HG02852 (cell line): ENCODE results near the gene IL22RA1.

Experiments
- ATAC-seq: cut with Tn5 transposase; IDR thresholded peaks from one replicate; pipeline ENCODE4 v1.9.1; 2021; ENCODE audit warnings: mild to moderate bottlenecking, moderate library complexity; ENCODE audit not compliant: unreplicated experiment

IL22RA1 gene

DNA sequence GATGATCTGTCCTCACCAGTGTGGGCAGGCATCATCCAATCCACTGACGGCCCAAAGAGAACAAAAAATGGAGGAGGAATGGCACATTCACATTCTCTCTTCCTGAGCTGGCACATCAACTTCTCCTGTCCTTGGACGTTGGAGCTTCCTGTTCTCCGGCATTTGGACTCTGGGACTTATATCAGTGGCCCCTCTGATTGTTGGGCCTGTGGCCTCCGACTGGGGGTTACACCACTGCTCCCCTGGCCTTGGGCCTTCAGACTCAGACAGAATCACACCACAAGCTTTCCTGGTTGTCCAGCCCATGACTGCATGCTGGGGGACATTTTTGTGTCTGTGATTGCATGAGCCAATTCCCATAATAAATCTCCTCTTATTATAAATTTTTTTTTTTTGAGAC, 24.1 kb upstream of the IL22RA1 start:
- no peak for ATAC-seq

GRCh38 chr1:24165500-24165899, 22.6 kb upstream of the IL22RA1 start:
- no peak for ATAC-seq

- no peak for ATAC-seq
Measured at GRCh38 chr1:24164004-24164403, 21.1 kb upstream of the IL22RA1 start.

- no peak for ATAC-seq
Measured at GRCh38 chr1:24162201-24162600, 19.3 kb upstream of the IL22RA1 start.

DNA sequence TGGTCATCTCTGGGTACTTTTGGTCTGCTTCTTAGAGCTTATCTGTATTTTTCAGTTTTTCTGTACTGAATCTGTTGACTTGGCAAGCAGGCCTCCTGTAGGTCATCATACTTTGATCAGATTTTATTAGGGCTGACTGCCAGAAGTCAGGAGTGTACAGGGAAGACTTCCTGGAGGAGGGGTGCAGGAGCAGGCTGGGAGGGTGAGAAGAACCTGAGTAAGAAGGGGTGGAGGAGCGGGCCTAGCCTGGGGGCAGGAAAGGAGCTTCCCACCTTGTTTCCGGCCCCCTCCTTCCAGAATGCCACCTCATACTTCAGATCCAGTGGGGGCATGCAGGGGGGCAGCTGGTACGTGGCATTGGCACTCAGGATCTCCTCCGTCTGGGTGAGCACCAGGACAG, 18.3 kb upstream of the IL22RA1 start:
- no peak for ATAC-seq

DNA sequence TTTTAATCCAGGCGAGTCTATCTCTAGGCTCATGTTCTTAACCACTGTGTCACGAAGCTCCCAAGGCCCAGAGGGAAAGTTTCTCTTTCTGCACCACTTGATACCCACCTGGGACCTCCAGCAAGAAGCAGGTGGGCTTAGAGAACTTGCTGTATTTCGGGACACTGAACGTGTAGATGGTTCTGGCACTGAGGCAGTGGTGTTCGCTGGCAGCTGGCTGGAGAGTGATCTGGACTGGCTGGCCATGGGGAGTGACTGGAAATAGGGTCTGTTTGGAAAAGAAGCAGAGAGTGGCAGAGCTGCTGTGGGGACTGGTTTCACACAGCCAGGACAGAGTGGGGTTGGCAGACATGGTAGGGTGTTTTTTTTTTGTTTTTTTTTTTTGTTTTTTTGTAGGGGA, 16.4 kb upstream of the IL22RA1 start:
- ATAC-seq = no peak

DNA sequence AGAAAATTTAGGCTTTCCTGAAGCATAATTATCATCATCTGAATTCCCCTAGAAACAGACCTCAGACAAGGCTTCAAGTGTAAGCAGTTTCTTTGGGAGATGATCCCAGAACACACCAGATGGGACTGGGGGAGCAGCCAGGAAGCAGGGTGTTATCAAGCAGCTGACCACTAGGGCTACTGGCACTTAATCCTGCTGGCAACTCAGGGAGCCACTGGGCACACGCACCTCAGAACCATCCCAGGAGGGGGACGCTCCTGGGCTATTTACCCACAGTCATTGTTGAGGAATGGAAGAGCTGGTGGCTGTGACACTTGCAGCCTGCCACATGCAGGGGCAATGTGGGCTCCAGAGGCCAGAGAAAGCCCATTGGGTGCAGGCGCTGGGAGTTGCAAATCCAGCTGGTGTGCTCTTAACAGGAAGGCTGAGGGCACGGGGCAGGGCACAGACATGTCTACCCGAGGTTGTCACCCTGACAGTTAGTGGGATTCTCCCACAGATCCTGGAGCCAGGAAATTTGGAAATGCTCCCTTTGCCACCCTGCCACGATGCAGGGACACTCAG, 15.1 kb upstream of the IL22RA1 start:
- no peak for ATAC-seq

GRCh38 chr1:24156542-24157260, 13.8 kb upstream of the IL22RA1 start:
- no peak for ATAC-seq

- no peak for ATAC-seq
Measured at GRCh38 chr1:24155011-24155782, 12.3 kb upstream of the IL22RA1 start.

DNA sequence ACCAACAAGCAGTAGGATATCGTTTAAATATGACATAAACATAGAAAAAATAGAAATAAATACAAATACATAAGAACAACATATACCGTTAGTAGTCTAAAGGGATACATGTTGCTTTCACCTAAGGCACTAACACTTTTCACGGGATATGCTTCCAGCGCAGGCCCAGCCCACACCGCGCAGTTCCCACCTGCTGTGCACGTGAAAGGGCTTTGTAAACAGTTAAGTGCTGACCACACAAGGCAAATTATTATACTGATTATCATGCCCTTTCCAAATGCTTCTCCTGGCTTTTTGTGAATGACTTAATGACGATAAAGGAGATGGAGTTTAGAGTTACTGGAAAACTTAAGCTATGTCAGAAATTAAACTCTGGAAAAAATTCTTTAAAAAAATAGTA, 11.3 kb upstream of the IL22RA1 start:
- no peak for ATAC-seq

DNA sequence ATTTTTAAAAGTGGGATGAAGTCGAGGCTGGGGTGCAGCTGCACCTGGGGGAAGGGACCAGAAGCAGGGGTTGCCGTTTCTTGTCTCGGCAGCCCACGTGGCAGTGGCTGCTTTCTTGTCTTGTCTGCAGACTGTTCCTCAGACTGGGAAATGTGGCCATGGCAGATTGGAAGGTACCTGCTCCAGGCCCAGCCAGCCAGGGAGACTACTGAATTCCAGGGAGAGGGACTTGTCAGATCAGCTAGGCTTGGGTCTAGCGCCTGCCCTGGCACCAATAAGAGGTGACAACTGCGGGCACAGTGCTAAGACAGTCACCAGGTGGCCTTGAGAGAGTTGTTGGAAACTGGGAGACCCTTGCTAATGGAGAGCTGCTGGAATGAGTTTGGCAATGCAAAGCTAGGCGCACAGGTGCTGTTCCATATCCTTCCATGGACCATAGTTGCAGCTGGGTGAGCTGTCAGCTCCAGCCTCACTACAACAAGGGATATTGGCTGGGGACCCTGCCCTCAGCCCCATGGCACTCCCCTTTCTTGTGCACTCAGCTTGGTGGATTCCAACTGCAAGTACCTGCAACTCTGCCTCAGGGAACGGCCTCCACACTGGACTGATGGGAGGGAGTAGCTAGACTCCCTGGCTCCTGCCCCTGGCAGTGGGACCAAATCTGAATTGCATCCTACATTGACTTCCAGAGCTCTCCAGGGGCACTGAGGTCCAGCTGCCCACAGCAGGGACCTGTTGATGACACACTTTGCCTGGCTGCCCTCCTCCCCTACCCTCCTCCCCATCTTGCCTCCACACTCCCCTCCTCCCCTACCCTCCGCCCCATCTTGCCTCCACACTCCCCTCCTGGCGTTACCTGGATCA, 9.9 kb upstream of the IL22RA1 start:
- ATAC-seq = no peak

DNA sequence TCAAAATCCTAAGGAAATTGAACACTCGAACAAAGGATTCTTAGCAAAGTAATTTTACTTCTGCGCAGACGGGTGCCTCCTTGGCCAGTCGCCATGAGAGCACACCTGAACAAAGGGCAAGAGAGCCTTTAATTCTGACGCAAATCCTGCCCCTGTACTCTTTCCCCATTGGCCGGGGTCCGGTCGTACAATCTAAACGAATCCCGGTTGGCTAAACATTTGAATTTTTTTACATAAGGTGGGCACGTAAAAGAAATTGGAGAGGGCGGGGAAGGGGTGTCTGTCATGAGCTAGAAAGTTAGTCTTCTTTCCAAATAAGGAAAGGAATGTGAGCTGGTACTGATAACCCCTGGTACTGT, 8.2 kb upstream of the IL22RA1 start:
- no peak for ATAC-seq

DNA sequence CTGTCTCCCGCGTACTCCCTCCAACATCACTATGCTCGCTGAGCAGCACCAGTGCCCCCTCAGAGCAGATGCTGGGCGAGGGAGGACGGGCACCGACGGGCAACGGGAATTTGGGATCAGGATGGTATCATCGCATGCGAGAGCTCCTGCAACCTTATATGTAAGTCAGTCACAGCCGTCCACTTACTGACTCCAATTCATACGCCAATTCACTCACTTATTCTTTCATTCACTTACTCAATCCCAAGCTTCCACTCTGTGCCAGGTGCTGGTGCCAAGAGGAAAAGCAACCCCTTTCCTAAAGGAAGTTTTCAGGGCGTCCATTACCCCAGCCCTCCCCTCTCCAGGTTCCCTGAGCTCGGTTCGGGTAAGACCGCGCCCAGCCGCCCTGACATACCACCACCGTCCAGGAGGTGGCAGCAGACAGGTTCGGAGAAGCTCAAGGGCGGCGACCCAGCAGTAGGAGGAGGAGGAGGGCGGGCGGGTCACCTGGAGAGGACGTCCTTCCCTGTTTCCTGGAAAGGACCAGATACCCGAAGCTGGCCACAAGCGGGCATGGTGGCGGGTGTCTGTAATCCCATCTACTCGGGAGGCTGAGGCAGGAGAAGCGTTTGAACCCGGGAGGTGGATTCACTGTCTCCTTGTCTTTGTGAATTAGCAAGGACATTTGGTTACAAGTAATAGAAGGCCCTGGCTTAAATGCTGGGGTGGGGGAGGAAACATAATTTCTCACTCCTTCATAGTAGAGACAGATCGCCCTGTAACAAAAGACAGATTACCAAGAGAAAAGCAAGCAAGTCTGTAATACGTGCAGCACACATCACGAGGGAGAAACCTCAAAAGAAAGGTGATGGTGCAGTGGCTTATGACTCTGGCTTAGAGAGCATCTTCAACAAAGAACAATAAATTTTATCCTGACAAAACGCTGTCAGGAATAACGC, 7.6 kb upstream of the IL22RA1 start:
- no peak for ATAC-seq

GRCh38 chr1:24149866-24150233, 6.9 kb upstream of the IL22RA1 start:
- ATAC-seq = no peak

- ATAC-seq = no peak
Measured at GRCh38 chr1:24147816-24148215, 4.9 kb upstream of the IL22RA1 start.

DNA sequence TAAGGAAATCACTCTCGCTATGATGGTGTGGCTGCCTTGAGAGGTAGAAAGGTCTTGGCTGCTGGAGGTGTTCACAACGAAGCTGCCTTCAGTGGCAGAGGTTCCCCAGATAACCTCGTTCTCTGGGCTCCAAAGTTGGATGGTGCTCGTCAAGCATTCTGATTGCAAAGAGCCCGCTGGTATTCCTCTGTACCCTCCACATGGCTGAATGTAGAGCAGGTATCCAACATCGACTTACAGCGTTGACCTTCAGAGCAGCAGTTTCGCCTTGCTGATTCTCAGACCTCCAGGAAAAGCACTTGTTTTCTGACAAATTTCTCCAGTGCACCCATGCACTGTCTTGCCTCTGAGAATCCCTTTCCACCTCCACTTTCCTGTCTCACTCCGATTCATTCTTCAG, 4.3 kb upstream of the IL22RA1 start:
- no peak for ATAC-seq

DNA sequence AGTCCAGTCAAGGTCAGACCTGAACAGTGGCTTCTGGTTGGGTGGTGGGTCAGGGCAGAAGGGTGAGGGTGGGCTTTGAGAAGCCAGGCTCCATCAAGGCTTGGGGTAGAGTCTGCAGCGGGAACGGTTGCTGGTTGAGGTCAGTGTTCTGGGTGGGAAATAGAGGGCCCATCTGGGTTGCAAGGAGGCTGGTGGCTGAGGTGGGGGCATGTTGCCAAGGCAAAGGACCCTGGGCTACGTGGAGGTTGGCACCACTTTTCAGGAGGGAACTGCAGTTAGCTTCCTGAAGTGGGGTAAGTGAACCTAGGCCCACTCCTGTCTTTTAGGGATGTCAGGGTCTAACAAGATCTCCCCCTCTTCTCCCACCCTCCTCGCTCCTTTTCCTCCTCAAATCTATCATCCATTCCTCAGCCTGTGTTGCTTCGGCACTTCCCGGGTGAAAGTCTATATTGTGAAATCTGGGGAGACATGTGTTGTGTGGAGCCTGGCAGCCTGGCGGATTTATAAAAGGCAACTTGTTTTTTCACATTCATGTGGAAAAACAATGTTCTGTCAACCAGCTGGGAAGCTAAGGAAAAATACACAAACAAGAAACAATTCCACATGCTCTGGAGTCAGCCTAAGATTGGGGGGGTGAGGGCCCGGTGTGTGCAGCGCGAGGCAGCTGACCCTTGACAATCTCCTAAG, 1.5 kb downstream of the IL22RA1 start:
- no peak for ATAC-seq

DNA sequence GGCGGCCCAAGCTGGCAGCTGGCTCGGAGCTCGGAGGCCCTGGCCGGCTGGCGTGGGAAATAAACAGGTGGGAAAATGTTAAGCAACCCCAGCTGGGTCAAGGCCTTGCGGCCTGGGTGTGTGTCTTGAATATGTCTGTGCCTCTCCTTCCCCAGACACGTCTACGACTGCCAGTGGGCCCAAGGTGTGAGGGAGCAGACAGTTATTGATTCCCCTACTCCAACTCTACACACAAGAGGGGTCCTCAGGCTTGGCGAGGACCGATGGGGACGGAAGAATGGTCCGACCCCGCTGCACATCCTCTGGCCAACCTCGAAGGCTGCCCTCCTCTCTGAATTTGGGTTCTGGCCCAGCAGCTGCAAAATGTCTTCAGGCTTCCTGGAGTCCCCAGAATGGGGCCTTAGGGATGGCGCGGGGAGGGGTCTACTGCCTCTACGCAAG, 2.2 kb downstream of the IL22RA1 start:
- ATAC-seq = no peak

- no peak for ATAC-seq
Measured at GRCh38 chr1:24139841-24140425, 3.0 kb downstream of the IL22RA1 start.

DNA sequence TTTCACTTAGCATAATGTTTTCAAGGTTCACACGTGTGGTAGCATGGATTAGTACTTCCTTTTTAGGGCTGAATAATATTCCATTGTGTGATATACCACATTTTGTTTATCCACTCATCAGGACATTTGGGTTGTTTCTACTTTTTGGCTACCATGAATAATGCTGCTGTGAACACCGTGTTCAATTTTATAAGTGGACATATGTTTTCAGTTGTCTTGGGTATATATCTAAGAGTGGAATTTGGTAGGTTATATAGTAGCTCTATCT, 3.8 kb downstream of the IL22RA1 start:
- no peak for ATAC-seq
